Breast epithelium (tissue), 3 donors: ENCODE results near the gene MMS22L.

ENCODE experiments used
- CTCF ChIP-seq, 3 donors: fragments of 450-650 bp; IDR thresholded peaks; one replicate each; pipeline ENCODE4 v1.5.1; 2016 to 2017; ENCODE audit warnings: antibody characterized with exemption in 3 of 3, mild to moderate bottlenecking in 3 of 3, moderate library complexity in 3 of 3
- POLR2A ChIP-seq: fragments of 450-650 bp; IDR thresholded peaks from one replicate; pipeline ENCODE4 v1.6.1; 2016; ENCODE audit warnings: antibody characterized with exemption, mild to moderate bottlenecking, moderate library complexity
- POLR2AphosphoS5 ChIP-seq, 3 donors: sonication (generic); formaldehyde crosslinking; IDR thresholded peaks; one replicate each; pipeline ENCODE4 v1.6.1; 2017; ENCODE audit warnings: antibody characterized with exemption in 3 of 3

- TF ChIP-seq CTCF (IDR thresholded peaks at IDR 0.05) (no peak), POLR2A (no peak), POLR2AphosphoS5 (IDR thresholded peaks at IDR 0.05) (no peak)
Observed at GRCh38 chr6:97110149-97110548, 172.9 kb downstream of the MMS22L start.
